GM21737 (cell line): ENCODE results near the gene KPTN.
"Not testable (repeated sequence)": the region's sequence is repeated elsewhere in the genome, so short reads cannot be mapped to it uniquely, and the experiment has no call there.

ENCODE experiments used
- ATAC-seq: cut with Tn5 transposase; IDR thresholded peaks from one replicate; pipeline ENCODE4 v1.9.1; 2021; ENCODE audit warnings: mild to moderate bottlenecking, moderate library complexity; ENCODE audit not compliant: unreplicated experiment

The KPTN gene

DNA sequence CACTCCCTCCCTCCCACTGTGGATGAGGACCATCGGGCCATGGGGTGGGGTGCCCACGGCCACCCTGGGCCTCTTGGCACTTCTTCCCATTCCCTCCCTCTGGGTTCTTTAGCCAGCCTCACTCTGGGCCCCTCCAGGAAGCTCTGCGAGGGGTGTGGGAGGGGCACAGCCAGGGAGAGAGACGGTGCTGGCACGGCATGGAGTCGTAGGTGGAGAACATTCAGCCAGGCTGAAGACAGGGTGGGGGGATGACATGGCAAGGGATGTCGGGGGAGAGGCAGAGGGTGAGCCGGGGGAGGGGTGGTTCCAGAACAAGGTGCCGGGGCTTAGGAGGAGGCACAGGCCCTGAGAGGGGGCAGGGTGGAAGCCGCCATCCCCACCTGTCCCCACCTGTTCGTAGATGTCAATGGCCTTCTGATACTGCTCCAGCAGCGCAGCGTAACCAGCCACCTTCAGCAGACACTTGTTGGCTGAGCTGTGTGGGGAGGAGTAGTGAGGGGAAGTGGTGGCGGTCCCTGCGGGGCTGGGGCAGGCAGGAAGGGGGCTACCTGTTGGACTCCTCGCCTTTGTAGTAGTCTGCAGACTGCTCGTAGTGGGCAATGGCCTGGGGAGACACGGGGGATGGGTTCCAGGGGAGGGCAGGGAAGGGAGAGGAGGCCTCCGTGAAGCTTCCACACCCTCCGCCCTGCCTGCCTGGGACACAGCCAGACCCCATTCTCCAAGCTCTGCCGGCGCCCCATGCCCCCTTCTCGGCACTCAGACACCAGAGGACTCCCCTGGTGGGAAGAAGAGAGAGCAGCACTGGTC, 8.8 kb upstream of the KPTN start:
- no peak for ATAC-seq

DNA sequence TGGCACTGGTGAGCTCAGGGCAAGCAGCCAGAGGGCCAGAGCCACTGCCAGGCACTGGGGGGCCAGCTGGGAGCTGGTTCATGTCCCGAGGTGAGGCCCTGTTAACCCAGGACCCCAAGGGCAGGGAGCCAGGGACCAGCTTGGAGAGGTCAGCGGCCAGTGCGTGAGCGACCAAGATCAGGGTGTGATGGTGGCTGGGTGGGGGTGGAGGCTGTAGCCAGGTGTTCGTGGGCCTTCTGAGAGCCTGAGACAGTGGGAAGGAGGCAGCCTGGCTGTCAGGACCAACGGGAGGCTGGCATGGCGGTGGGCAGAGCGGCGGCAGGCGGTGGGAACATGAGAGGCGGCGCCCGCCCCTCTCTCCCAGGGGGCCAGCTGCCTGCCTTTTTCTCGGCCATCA, 8.1 kb upstream of the KPTN start:
- ATAC-seq, result no peak

DNA sequence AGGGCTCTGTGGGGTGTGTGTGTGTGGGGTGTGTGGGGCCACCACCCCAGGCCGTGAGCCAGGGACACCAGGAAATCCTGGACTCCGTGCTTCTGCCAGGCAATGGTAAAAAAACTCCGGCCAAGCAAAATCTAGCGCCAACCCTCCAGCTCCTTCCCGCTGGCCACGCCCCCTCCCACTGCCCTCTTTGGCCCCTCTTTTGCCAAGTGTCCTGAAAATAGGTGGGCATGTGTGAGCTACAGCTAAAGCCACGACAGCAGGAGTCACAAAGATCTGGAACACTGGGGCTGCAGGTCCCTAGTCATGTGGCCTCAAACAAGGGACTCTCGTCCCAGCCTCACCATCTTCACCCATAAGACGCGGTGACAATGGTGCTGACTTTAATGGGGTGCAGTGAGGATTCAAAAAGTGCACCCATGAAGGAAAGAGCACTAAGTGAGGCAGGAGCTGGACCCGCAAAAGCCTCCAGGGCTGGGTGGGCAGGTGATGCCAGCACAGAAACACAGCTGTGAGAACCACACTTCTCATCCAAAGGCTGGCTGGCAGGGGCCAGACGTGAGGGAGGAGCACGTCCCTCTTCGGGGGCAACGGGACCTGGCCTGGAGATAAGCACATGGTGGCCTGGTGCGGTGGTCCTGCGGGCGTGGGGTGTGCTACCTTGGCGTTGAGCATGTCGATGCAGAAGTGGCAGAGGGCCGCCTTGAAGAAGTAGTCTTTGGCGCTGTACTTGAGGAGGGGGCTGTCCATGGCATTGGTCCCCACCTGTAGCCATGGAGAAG, 7.5 kb upstream of the KPTN start:
- ATAC-seq, result no peak

DNA sequence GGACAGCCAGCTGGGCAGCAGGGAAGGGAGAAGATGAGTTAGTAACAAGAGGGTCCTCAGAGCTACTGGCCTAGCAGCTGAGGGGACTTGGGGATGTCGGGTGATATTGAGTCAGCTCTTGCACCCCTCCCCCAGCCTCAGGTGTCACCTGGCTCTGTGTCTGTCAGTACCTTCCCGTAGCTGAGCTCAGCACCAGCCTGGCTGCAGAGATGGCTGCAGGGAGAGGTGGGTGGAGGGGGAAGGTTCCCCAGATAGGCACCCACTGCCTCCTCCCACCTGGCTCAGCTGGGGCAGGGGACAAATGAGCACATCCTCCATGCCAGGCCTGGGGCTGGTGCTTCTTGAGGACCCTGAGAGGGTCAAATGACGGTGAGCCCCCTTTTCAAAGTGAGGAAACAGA, 6.8 kb upstream of the KPTN start:
- no peak for ATAC-seq

DNA sequence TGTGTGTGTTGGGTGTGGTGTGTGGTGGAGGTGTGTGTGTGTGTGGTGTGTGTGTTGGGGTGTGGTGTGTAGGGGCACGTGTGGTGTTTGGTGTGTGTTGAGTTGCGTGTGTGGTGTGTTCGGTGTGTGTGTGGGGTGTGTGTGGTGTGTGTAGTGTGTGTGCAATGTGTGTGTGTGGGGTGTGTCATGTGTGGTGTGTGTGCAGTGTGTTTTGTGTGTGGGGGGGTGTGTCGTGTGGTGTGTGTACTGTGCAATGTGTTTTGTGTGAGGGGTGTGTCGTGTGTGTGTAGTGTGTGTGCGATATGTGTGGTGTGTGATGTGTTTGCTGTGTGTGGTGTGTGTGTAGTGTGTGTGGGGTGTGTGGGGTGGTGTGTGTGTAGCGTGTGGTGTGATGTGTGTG, 6.0 kb upstream of the KPTN start:
- ATAC-seq, result no peak

DNA sequence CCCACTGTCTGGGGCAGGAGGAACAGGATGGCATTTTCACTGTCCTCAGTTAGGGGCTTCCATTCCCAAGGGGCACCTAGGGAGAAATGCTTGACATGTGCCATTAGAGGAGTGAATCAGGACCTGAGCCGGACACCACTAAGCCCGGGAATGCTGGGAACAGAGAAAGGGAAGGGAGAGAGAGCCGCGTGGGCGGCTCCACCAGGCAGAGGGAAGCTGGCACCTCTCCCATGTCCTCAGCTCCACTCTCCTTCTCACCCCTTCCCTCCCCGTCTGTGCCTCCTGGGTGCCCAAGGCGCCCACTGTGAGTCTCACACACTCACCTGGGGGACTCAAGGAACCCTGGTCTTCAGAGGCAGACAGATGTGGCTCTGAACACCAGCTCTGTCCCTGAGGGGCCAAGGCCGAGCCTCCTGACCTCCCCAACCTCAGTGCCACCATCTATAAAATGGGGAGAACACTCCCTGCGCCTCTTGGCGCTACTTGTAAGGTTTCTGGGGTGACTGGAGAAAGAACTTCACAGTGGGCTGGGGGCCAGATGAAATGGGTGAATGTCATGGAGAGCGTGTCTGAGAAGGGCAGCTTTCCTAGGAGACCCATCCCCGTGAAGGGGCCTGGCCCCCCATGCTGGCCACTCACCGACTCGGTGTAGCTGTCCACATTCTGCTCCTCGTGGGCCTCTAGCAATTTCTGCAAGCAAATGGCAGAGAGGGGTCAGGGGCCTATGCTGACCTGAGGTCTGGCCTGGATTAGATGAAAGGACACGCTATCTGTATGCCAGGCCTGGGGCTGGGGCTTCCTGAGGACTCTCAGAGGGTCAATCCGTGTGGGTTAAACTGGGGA, 5.3 kb upstream of the KPTN start:
- ATAC-seq, result no peak

DNA sequence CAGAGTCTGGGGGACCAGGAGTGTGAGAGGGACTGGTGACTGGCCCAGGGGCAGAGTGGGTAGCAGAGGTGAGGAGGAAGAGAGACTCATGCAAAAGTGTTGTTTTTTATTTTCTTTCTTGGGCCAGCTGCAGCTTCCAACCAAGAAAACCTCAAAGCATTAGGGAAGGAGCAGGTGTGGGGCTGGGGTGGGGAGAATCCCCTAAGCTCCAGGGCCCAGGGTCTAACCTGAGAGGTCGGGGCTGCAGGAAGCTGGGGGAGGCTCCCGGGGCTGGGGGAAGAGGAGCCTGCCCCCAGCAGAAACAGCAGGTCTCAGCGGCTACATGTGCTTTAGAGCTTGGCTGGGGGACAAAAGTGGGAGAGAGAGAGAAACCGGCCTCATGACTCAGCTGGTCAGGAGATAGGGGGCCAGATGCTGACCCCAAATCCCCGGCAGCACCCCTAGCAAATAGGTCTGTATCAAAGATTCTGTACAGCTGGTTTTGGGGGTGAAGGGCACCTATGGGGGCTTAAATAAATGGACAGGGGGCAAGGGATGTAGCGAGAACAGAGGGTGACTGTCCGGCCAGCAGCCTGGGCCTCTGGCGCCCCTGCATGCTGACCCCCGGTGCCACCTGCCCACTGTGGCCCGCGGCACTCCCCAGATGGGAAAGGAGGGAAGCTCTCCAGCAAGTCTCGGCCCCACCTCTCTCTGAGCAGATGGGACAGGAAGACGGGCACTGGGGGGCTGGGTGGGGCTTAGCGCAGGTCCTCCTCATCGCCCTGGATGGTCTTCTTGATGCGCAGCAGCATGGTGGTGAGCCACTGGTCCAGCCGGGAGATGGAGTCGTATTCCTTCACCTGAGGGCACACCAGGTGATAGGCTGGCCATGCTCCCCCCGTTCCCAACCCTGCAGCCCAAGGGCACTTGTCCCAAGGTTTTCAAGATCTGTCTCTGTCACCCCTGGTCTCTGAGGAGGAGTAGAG, 3.8 kb upstream of the KPTN start:
- no peak for ATAC-seq

DNA sequence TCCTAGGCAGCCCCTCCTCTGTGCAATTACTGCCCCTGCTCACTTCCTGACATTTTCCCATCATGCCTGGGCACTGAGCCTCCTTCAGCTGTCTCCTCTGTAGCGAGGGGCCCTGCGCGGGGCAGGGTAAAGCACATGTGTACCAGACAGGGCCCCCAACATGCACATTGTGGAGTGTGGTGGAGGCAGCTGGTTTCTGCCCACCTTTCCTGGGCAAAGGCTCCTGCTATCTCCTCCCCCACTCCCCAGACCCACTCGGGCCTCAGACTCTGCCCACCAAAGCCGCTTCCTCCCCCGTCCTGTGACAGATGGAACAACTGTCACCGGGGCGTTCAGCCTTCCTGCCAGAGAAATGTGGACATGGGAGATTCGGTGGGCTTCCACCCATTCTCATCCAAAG, 2.9 kb upstream of the KPTN start:
- no peak for ATAC-seq

DNA sequence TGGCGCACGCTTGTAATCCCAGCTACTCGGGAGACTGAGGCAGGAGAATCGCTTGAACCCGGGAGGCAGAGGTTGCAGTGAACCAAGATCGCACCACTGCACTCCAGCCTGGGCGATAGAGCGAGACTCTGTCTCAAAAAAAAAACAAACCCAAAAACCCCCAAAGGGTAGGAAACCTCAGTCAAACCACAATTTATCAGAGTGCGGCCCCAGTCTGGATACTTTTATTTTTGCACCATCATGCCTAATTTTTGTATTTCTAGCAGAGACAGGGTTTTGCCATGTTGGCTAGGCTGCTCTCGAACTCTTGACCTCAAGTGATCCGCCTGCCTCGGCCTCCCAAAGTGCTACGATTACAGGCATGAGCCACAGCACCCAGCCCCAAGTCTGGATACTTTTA, 2.2 kb upstream of the KPTN start:
- not testable (repeated sequence) for ATAC-seq

DNA sequence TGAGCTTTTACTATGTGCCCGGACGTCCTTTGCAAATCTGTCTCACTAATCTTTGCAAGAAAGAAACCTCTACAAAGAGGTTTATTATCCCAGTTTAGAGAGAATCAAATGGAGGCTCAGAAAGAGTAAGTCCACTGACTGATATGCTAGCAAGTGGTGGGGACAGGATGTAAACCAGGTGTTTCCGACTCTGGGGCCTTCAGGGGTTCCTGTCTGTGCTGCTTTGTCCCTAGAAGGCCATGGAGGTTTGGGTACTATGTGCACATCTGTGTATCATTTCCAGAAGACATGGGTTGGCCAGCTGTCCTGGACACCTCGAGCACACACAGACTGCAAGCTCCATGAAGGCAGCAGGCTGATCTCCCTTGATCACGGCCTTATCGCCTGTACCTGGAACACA, 1.2 kb upstream of the KPTN start:
- ATAC-seq, result no peak

DNA sequence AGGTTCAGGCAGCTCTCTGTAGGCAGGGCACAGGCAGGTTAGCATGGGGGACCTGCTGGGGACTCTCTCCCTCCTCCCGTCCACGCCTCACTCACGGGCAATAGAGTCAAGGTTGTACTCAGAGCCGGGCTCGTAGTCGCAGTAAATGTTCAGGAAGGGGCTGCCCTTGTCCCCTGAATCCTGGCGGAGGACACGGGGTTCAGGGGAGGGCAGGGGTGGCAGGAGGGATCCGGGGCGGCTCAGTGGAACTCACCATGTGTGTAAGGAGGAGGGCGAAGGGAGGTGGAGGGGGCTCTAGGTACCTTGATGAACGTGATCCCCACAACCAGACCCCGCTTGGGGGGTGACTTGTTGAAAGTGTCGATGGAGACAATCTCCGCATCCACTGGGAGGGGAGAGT, 819 bp downstream of the KPTN start:
- no peak for ATAC-seq

DNA sequence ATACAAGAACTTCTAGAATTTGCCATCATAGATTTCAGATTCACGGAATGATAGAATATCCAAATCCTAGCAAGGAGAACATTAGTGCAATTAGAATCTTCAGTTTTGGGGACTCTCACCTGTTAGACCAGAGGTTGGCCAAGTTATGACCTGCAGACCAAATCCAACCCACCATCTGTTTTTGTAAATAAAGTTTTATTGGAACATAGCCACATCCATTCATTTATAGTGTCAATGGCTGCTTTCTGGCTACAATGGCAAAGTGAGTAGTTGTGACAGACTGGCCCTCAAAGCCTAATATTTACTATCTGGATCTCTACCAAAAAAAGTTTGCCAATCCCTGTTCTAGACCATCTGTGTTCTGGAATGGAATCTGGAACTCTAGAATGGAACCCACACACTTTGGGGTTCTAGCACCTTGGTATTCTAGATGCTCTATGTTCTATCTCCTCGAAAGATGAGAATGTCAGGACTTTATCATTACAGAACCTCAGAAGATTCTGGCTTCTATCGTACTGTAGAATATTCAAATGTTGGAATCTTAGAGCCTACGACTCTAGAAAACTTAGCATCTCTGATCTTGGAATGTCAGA, 2.5 kb downstream of the KPTN start:
- ATAC-seq, result no peak

DNA sequence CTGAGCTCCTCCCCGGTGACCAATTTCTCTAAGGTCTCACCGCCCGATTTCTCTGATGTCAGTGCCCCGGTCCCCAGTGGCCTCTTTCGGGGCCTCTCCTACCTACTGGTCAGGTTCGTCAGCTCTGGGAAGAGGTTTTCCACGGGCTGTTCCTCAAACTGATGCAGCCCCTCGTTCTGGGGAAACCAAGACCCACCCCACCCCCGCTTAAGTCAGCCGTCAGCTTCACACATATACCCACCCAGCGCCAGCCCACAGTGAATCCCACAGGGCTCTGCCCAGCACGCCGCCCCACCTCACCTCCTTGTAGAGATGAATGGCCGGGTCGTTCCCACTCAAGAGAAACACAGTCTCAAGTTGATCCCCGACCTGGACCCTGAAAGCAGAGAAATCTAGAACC, 3.4 kb downstream of the KPTN start:
- ATAC-seq, result no peak

DNA sequence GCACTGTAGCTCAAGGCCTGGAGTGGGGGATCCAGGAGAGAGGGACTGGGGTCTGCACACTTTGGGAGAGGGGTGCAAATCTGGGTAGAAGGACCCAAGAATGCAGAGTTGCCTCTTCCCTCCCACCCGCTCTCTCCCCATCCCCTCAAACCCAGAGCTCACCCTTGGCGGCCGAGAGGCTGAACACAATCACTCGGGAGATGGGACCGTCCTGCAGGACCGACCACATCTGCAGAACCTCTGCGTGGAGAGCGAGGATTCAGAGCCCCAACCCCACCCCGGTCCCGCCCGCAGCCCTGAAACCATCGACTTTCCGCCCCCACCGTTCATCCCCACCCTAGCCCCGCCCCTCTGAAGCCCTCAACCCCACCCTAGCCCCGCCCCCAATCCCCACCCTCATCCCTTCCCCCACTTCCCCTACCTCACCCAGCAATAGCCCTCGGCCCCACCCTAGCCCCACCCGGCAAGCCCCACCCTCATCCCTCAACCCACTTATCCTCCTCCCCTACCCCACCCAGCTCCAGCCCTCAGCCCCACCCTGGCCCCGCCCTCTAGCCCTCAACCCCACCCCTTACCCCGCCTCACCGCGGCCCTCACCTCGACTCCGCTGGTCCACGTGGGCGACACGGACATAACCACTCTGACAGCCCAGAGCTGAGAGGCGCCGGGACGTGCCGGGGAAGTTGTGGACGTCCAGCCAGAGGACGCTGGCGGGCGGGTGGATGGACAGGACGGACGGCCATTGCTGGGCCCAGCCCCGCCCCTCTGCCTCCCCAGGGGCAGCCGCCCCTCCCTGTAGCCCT, 4.1 kb downstream of the KPTN start:
- no peak for ATAC-seq

DNA sequence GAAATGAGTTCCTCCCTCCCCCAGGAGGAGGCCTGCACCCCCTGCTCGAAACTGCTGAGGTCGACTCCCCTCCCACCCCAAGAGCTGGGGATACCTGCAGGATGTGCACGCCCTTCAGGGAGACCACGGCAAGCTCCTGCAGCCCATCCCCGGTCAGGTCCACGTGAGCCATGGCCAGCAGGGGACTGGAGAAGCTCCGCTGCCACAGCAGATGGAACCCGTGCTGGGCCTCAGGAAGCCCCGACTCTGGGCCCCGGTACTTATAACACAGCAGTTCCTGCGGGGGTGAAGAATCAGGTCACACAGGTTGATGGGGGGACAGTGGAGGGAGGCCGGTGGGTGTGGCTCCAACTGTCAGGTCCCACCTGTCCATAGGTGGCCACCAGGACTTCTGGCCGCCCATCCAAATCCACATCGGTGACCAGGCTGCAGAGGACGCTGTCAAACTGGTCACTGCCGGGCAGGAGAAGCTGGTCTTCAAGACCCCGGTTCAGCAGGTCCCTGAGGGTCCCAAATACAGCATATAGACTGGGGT, 7.5 kb downstream of the KPTN start:
- ATAC-seq, result no peak

DNA sequence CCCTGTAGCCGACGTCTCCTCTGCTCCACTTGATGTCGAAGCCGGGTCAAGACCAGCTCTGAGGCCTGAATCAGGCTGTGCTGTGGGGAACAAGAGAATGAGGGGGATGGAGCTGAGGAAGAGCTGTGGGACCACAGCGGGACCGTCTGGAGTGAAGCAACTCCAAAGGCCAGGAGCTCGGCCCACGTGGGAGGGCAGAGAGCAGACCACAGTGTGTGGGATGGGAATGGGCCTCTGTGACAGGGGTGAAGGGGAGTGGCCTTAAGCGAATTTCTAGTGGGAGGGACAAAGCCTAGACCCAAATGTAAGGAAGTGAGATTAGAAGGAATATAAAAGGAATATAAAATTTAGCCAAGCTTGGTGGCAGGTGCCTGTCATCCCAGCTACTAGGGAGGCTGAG, 8.6 kb downstream of the KPTN start:
- no peak for ATAC-seq

DNA sequence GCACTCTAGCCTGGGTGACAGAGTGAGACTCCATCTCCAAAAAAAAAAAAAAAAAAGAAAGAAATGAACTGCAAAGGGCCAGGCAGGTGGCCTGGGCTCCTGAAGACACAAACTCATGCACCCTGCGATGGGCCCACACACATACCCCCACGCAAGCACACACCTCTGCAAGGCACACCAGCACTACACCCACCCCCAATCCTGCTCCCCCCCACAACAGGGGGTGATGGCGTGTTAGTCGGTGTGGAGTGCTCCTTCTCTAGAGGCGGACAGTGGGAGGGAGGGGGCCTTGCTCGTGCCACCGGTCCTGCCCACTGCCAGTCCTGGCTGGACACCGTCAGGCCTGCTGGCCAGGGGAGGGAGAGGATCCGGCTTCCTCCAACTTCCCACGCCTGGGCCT, 10.7 kb downstream of the KPTN start:
- ATAC-seq, result no peak

DNA sequence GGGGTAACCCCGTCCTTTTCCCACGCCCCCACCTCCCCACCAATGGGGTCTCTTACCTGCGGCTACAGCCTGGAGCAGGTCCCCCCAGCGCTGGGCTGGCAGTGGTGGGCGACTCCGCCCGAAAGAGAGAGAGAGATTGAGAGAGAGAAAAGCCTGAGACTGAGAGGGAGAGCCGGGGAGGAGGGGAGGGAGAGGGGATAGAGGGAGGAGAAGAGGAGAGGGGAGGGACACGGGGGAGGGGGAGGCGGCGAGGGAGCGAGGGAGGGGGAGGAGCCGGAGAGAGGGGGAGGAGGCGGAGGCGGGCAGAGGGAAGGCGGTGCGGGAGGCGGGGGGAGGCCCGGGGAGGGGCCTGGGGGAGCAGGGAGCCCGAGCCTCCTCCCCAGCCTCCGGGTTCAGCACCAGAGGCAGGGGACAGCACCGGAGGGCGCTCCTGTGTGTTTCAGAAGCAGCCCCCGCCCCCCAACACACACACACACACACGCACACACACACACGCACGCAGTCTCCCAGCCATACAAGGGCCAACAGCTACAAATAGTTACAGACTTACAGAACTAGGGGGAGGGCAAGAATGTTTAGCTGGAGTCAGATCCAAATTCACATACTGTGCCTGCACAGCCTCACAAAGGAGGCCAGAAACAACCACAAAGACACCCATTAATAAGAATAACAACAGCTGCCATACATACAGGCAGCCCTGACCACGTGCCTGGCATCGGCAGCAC, 12.1 kb downstream of the KPTN start, which contains the start of gene SLC8A2:
SLC8A2 (minus strand) TSS at position 161 of the 725 bp plus-strand sequence. CDS start 5,490 bp downstream, outside the sequence.
- ATAC-seq, result no peak
